CD4-positive, alpha-beta T cell (primary cell): ENCODE results near the gene IGF2BP2. TPM values are rescaled to one million over a fixed set of nuclear protein-coding genes. Genes with fewer than 3 reads are reported as not detected.

ENCODE experiments used
- ATAC-seq: fragments of 200-7000 bp; cut with Tn5 transposase; one replicate; pipeline ENCODE4 v1.10.0; 2022; ENCODE audit warnings: mild to moderate bottlenecking; ENCODE audit not compliant: poor library complexity
- CTCF ChIA-PET: fragments of 350-600 bp; sonication (Branson Sonifier 250); formaldehyde crosslinking; loops from one replicate; lab custom pipeline; 2021; ENCODE audit warnings: antibody characterized with exemption, inconsistent platforms; lab: Charles Lee
- POLR2A ChIA-PET: fragments of 350-600 bp; sonication (Branson Sonifier 250); formaldehyde crosslinking; loops from one replicate; lab custom pipeline; 2021; ENCODE audit warnings: antibody characterized with exemption, inconsistent platforms; lab: Charles Lee
- DNase-seq, 14 experiments: peaks; one replicate each; pipeline ENCODE4 v3.0.0-alpha.2; 2013 to 2020; ENCODE audit warnings: mixed read lengths in 2 of 14
- H3K27ac ChIP-seq, 2 donors: one replicate each; pipeline versions ENCODE4 v1.5.1 to v1.7.0; 2013; ENCODE audit warnings: low read length in 2 of 2, low read depth in 1 of 2, mild to moderate bottlenecking in 1 of 2
- H3K27me3 ChIP-seq, 2 experiments: 1 replicate in 1 of 2; 2 replicates in 1 of 2; pipeline versions ENCODE4 v1.6.1 to v1.7.0; 2013; ENCODE audit warnings: low read length in 2 of 2, control low read depth in 1 of 2, mild to moderate bottlenecking in 1 of 2, moderate library complexity in 1 of 2; ENCODE audit not compliant: insufficient read depth in 2 of 2, control insufficient read depth in 1 of 2
- H3K36me3 ChIP-seq: one replicate; pipeline ENCODE4 v1.6.1; 2013; ENCODE audit warnings: low read length, control low read depth; ENCODE audit not compliant: insufficient read depth
- H3K4me1 ChIP-seq: one replicate; pipeline ENCODE4 v1.6.1; 2013; ENCODE audit warnings: low read length, control low read depth; ENCODE audit not compliant: insufficient read depth
- H3K4me3 ChIP-seq: one replicate; pipeline ENCODE4 v1.5.1; 2013; ENCODE audit warnings: mild to moderate bottlenecking, low read length, moderate library complexity
- H3K9me3 ChIP-seq, 2 experiments: 1 replicate in 1 of 2; 2 replicates in 1 of 2; pipeline versions ENCODE4 v1.6.1 to v1.7.0; 2013; ENCODE audit warnings: low read length in 2 of 2, mild to moderate bottlenecking in 2 of 2, control low read depth in 1 of 2, moderate library complexity in 1 of 2; ENCODE audit not compliant: control insufficient read depth in 1 of 2, insufficient read depth in 1 of 2
- H3K27ac Mint-ChIP-seq: one replicate; pipeline ENCODE4 v1.8.0; 2020; ENCODE audit warnings: mixed read lengths
- H3K27me3 Mint-ChIP-seq: one replicate; pipeline ENCODE4 v1.8.0; 2021; ENCODE audit warnings: mixed read lengths
- H3K36me3 Mint-ChIP-seq: one replicate; pipeline ENCODE4 v1.8.0; 2021; ENCODE audit warnings: low read depth, mixed read lengths
- H3K4me1 Mint-ChIP-seq: one replicate; pipeline ENCODE4 v1.8.0; 2021; ENCODE audit warnings: low read depth, mixed read lengths
- H3K4me3 Mint-ChIP-seq: one replicate; pipeline ENCODE4 v1.8.0; 2020; ENCODE audit warnings: mild to moderate bottlenecking, mixed read lengths
- H3K9me3 Mint-ChIP-seq: one replicate; pipeline ENCODE4 v1.8.0; 2020; ENCODE audit warnings: mixed read lengths
- CTCF ChIP-seq: fragments of 200-600 bp; IDR thresholded peaks from one replicate; pipeline ENCODE4 v1.8.0; 2022; ENCODE audit warnings: antibody characterized with exemption, mild to moderate bottlenecking
- intact Hi-C, 2 experiments: fragments of 100-400 bp; cut with DNase I in 1 of 2; cut with micrococcal nuclease in 1 of 2; formaldehyde crosslinking; loops; one replicate each; pipeline versions ENCODE4 v1.15.1 to v1.9.0; 2023 to 2025; cut with DNase I, micrococcal nuclease
- total RNA-seq, 174 experiments: library from RNA in 2 of 174; stranded (reverse) in 2 of 174; gene quantifications; one replicate each; pipeline ENCODE4 v1.2.3 and lab custom pipeline; 2021 to 2026

Gene IGF2BP2
- total RNA-seq, 2 experiments from 2014 or later, result 0.25 to 0.50 TPM

- H3K27me3 ChIP-seq, result no peaks in the 10 kb centered on the region
- ATAC-seq (no peak), DNase-seq (no peak)
- H3K27ac ChIP-seq, result no peak overlapping the region
- no peak overlapping the region for H3K4me3 ChIP-seq
- no peaks in the 10 kb centered on the region for H3K9me3 ChIP-seq
- no peak overlapping the region for H3K4me3 Mint-ChIP-seq
- H3K36me3 Mint-ChIP-seq, result no peaks in the 10 kb centered on the region
- H3K27me3 Mint-ChIP-seq, result peaks cover 10% of the 10 kb centered on the region
- no peaks in the 10 kb centered on the region for H3K9me3 Mint-ChIP-seq
- POLR2A ChIA-PET, result no interaction called here
- H3K36me3 ChIP-seq, result no peaks in the 10 kb centered on the region
- no peaks in the 10 kb centered on the region for H3K4me1 ChIP-seq
- H3K4me1 Mint-ChIP-seq, result no peaks in the 10 kb centered on the region
- intact Hi-C loops, result no loop called here
- TF ChIP-seq CTCF, result no peak
- CTCF ChIA-PET, result no interaction called here
- H3K27ac Mint-ChIP-seq, result no peak overlapping the region
Measured at GRCh38 chr3:185737740-185738680, 86.8 kb downstream of the IGF2BP2 start.

GRCh38 chr3:185737020-185737419, 87.8 kb downstream of the IGF2BP2 start:
- no peaks in the 10 kb centered on the region for H3K4me1 ChIP-seq
- no peak overlapping the region for H3K27ac ChIP-seq
- no peak overlapping the region for H3K27ac Mint-ChIP-seq
- no peaks in the 10 kb centered on the region for H3K4me1 Mint-ChIP-seq
- ChIA-PET POLR2A (no interaction called here), CTCF (no interaction called here)
- H3K4me3 ChIP-seq, result no peak overlapping the region
- H3K9me3 Mint-ChIP-seq, result no peaks in the 10 kb centered on the region
- H3K9me3 ChIP-seq, result no peaks in the 10 kb centered on the region
- ATAC-seq (no peak), DNase-seq (no peak)
- no peak for TF ChIP-seq CTCF
- H3K36me3 Mint-ChIP-seq, result no peaks in the 10 kb centered on the region
- H3K27me3 Mint-ChIP-seq, result peaks cover 16% of the 10 kb centered on the region
- no peaks in the 10 kb centered on the region for H3K36me3 ChIP-seq
- H3K4me3 Mint-ChIP-seq, result no peak overlapping the region
- peaks cover 0 to 2% of the 10 kb centered on the region in 2 experiments for H3K27me3 ChIP-seq
- intact Hi-C loops, result no loop called here

- H3K4me3 ChIP-seq, result no peak overlapping the region
- ChIA-PET CTCF (interaction anchor here (1.8 kb wide), 1 partner anchor 12 kb away, joined by 3 read pairs; no protein-coding TSS in a partner anchor), POLR2A (no interaction called here)
- Mint-ChIP-seq H3K27ac (no peak overlapping the region), H3K9me3 (no peaks in the 10 kb centered on the region), H3K27me3 (peaks cover 15% of the 10 kb centered on the region), H3K36me3 (no peaks in the 10 kb centered on the region), H3K4me3 (no peak overlapping the region), H3K4me1 (no peaks in the 10 kb centered on the region)
- H3K27ac ChIP-seq, result no peak overlapping the region
- intact Hi-C loops, result no loop called here
- H3K27me3 ChIP-seq, result peaks cover 0 to 2% of the 10 kb centered on the region in 2 experiments
- ATAC-seq (no peak), DNase-seq (no peak)
- no peak for TF ChIP-seq CTCF
- H3K36me3 ChIP-seq, result no peaks in the 10 kb centered on the region
- no peaks in the 10 kb centered on the region for H3K4me1 ChIP-seq
- H3K9me3 ChIP-seq, result no peaks in the 10 kb centered on the region
Measured at GRCh38 chr3:185734725-185735096, 90.1 kb downstream of the IGF2BP2 start.
